Ovary (tissue), 9 donors: ENCODE results near the gene B4GALNT1. TPM values are rescaled to one million over a fixed set of nuclear protein-coding genes. Genes with fewer than 3 reads are reported as not detected.

Source experiments
- DNase-seq, 5 donors: peaks; one replicate each; pipeline ENCODE4 v3.0.0-alpha.2; 2019 to 2020
- H3K27ac ChIP-seq, 2 donors: fragments of 200-600 bp; one replicate each; pipeline versions ENCODE4 v1.5.1 to v1.8.0; 2019 to 2022
- H3K27me3 ChIP-seq: fragments of 200-600 bp; one replicate; pipeline ENCODE4 v1.8.0; 2022
- H3K36me3 ChIP-seq: fragments of 200-600 bp; sonication (generic); one replicate; pipeline ENCODE4 v1.5.1; 2019
- H3K4me1 ChIP-seq: one replicate; pipeline ENCODE4 v1.8.1; 2013; ENCODE audit warnings: mild to moderate bottlenecking, moderate library complexity; ENCODE audit not compliant: insufficient read depth
- H3K4me3 ChIP-seq: fragments of 200-600 bp; sonication (generic); one replicate; pipeline ENCODE4 v1.5.1; 2017
- H3K9me3 ChIP-seq, 2 donors: fragments of 200-600 bp in 1 of 2; sonication (generic) in 1 of 2; one replicate each; pipeline versions ENCODE4 v1.5.1 to v1.8.1; 2013 to 2019; ENCODE audit warnings: mild to moderate bottlenecking in 1 of 2, moderate library complexity in 1 of 2
- EP300 ChIP-seq: sonication (generic); formaldehyde crosslinking; IDR thresholded peaks from one replicate; pipeline ENCODE4 v1.6.1; 2017; ENCODE audit warnings: antibody characterized with exemption
- POLR2A ChIP-seq: fragments of 450-650 bp; IDR thresholded peaks from one replicate; pipeline ENCODE4 v1.6.1; 2017; ENCODE audit warnings: antibody characterized with exemption, mild to moderate bottlenecking, moderate library complexity
- WGBS, 3 donors: extraction: QIAGEN DNeasy Blood & Tissue Kit in 1 of 3; methylation state at CpG; one replicate each; pipeline versions ENCODE4 v1.1.5 to v1.1.7; 2013 to 2017; 5-methylcytosine and 5-hydroxymethylcytosine counted together
- intact Hi-C, 4 donors: fragments of 100-400 bp; cut with DNase I; formaldehyde crosslinking; loops; one replicate each; pipeline versions ENCODE4 v1.11.0 to v1.15.1; 2022 to 2023
- polyA plus RNA-seq, 2 donors: library from polyadenylated mRNA; stranded (reverse); fragments of 200-250 nt in 1 of 2; fragments of 350-450 nt in 1 of 2; fragmentation: Illumina TruSeq in 1 of 2; extraction: RNeasy Lipid Tissue Mini Kit (QIAGEN cat#74804) in 1 of 2; gene quantifications; one replicate each; pipeline ENCODE4 v1.2.3, GENCODE V29; 2013 to 2014
- total RNA-seq, 7 donors: library from RNA; depleted of rRNA in 2 of 7; stranded (reverse); fragments of >200 nt in 2 of 7; fragmentation: NEBNext Ultra II Directional in 3 of 7; extraction: Animal tissue kit (Norgen Biotek cat#: 25700) in 3 of 7; gene quantifications; one replicate each; pipeline versions ENCODE4 v1.1.0 to v1.2.4, GENCODE V29; 2016 to 2023
- TF ChIP-seq, protein P1 (sequence below), 3 donors: fragments of 450-650 bp in 2 of 3; fragments of 200-600 bp in 1 of 3; IDR thresholded peaks; one replicate each; pipeline versions ENCODE4 v1.5.1 to v1.8.0; 2016 to 2022; ENCODE audit warnings: antibody characterized with exemption in 3 of 3, mild to moderate bottlenecking in 1 of 3
- donor health status: DM: no; HTN: no; CAD: no; lungs with moderate emphysema.
- donor health status: DM: no; HTN: no; CAD: no.
- donor health status: Bipolar disorder and iron deficiency.
- donor health status: DM: yes; HTN: yes; CAD: no.
- donor health status: DM: no; HTN: no; CAD: no.
- donor health status: DM: yes; HTN: yes; CAD: no.

Gene B4GALNT1
- total and polyA plus RNA-seq, 9 donors, result 0.22 to 1.5 (median 0.56) TPM

DNA sequence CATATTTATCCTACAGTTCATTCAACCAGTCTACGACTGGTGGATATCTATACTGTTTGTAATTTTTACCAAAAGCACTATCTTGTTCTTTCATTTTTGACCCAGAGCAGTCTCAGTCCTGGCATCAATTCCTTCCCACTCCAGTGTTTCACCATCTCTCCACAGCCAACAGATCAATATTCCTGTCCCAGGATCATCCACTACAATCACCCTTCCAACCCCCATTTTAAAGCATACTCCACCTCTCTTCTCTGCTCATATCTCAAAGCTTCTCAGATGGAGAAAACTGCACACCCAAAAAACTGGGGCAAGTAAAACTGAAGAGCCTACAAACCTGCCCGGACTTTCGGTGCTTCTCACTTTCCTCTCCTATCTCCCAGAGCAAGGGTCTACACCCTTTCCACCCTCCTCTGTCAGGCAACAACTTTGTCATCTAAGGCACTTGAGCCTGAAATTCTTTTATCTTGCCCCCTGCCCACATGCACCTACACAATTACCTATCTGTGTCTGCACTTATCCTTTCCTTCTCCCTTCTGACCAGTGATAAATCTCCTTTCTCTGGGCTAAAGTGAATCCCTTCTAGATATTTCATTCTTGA is 46.1 kb downstream of the B4GALNT1 start:
- Histone ChIP-seq H3K27ac (no peak overlapping the region), H3K9me3 (no peaks in the 10 kb centered on the region), H3K27me3 (no peaks in the 10 kb centered on the region), H3K4me1 (no peaks in the 10 kb centered on the region), H3K36me3 (no peaks in the 10 kb centered on the region), H3K4me3 (no peak overlapping the region)
- TF ChIP-seq EP300 (no peak), POLR2A (no peak)
- TF ChIP-seq, protein P1, sequence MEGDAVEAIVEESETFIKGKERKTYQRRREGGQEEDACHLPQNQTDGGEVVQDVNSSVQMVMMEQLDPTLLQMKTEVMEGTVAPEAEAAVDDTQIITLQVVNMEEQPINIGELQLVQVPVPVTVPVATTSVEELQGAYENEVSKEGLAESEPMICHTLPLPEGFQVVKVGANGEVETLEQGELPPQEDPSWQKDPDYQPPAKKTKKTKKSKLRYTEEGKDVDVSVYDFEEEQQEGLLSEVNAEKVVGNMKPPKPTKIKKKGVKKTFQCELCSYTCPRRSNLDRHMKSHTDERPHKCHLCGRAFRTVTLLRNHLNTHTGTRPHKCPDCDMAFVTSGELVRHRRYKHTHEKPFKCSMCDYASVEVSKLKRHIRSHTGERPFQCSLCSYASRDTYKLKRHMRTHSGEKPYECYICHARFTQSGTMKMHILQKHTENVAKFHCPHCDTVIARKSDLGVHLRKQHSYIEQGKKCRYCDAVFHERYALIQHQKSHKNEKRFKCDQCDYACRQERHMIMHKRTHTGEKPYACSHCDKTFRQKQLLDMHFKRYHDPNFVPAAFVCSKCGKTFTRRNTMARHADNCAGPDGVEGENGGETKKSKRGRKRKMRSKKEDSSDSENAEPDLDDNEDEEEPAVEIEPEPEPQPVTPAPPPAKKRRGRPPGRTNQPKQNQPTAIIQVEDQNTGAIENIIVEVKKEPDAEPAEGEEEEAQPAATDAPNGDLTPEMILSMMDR (IDR thresholded peaks at IDR 0.05), result no peak
- intact Hi-C loops, result no loop called here
- no peak for DNase-seq
- 79 to 82% (median 82%) methylated on average over 3 of the region's 3 CpGs for WGBS, 3 donors

DNA sequence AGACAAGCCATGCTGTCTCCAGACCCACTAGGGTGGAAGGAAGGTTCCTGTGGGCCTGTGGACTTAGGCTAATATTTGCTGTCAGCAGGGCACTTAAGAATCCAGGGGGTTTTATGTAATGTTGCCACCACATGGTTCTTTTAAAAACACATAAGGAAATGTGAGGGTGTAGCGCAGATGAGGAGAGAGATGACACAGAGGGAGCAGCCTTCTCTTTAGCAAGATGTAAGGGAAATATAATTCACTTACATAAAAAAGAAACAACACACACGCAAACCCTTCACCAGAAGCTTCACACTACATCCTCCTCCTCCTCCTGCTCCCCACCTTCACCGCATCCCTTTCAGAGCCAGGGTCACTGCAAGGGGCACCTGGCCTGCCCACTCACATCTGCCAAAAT is 46.9 kb downstream of the B4GALNT1 start:
- no peak overlapping the region for H3K4me3 ChIP-seq
- intact Hi-C loops, result no loop called here
- WGBS, 3 donors, result 77 to 83% (median 79%) methylated on average over 3 of the region's 3 CpGs

DNA sequence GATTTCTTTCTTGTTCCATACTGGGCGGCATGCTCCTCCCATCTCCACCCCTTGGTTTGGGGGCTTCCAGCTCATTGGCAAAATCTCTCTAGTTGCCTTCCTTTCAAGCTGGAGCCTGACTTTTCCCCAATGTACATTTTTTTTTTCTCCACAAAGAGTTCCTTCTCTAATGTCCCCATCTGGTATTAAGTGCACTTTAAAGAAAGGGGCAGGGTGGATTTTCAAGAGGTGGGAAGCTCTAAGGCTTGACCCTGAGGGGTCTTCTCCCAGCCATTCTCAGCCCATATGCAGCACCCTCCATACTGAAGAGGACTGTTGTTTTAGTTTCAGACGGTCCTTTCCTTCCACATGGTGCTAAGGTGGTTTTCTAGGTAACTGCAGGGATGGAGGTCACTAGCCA is 47.8 kb downstream of the B4GALNT1 start:
- Histone ChIP-seq H3K36me3 (no peaks in the 10 kb centered on the region), H3K27ac (no peak overlapping the region), H3K4me3 (no peak overlapping the region), H3K27me3 (no peaks in the 10 kb centered on the region), H3K9me3 (no peaks in the 10 kb centered on the region), H3K4me1 (no peaks in the 10 kb centered on the region)
- no peak for DNase-seq
- TF ChIP-seq POLR2A (no peak), EP300 (no peak)
- TF ChIP-seq, protein P1 (IDR thresholded peaks at IDR 0.05), result no peak
- intact Hi-C loops, result loop anchor here in 1 of 4 donors (2.0 kb wide), 1 partner anchor 36 kb away; no protein-coding TSS in a partner anchor
- 68 to 86% (median 70%) methylated on average over 2 of the region's 2 CpGs for WGBS, 3 donors

More for the DNA sequence above, 46.9 kb downstream of the B4GALNT1 start:
- Histone ChIP-seq H3K27ac (no peak overlapping the region), H3K4me1 (no peaks in the 10 kb centered on the region), H3K36me3 (no peaks in the 10 kb centered on the region), H3K27me3 (no peaks in the 10 kb centered on the region), H3K9me3 (no peaks in the 10 kb centered on the region)
- no peak for DNase-seq
- TF ChIP-seq POLR2A, result no peak
- TF ChIP-seq, protein P1 (IDR thresholded peaks at IDR 0.05), result no peak
- TF ChIP-seq EP300, result no peak

DNA sequence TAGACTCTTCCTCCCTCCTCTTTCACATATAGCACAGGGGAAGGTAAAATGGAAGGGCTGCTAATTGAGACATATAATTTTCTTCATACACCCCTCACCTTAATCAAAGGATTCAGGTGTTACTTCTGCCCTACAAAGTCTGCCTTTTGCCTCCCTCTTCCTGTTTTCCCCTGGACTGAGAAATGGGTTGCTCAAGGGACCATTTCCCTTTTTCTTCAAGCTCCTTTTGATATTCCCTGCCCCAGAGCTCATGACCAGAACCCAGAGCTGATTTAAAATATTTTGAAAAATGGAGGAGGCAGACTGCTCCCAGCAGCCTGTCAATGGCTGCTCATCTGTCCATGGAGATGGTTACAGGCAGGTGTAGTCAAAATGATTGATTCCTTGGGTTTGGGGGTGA is 48.3 kb downstream of the B4GALNT1 start:
- Histone ChIP-seq H3K27me3 (no peaks in the 10 kb centered on the region), H3K27ac (no peak overlapping the region), H3K36me3 (no peaks in the 10 kb centered on the region), H3K9me3 (no peaks in the 10 kb centered on the region), H3K4me3 (no peak overlapping the region), H3K4me1 (no peaks in the 10 kb centered on the region)
- DNase-seq, result no peak
- TF ChIP-seq EP300, result no peak
- TF ChIP-seq POLR2A, result no peak
- TF ChIP-seq, protein P1 (IDR thresholded peaks at IDR 0.05), result no peak
- intact Hi-C loops, result loop anchor here in 1 of 4 donors (2.0 kb wide), 1 partner anchor 36 kb away; no protein-coding TSS in a partner anchor
